Kidney epithelial cell (primary cell): Measurements from ENCODE around the gene KRT9. TPM values are rescaled to one million over a fixed set of nuclear protein-coding genes. Genes with fewer than 3 reads are reported as not detected.

ENCODE experiments used
- DNase-seq: peaks from one replicate; pipeline ENCODE4 v3.0.0-alpha.2; 2010; ENCODE audit warnings: low read depth
- H3K27me3 ChIP-seq: 2 replicates; pipeline ENCODE4 v1.6.0; 2011; ENCODE audit warnings: low read length; ENCODE audit not compliant: control insufficient read depth, insufficient read depth
- H3K36me3 ChIP-seq: 2 replicates; pipeline ENCODE4 v1.5.1; 2011; ENCODE audit warnings: low read length; ENCODE audit not compliant: control insufficient read depth, insufficient read depth
- H3K4me3 ChIP-seq: 2 replicates; pipeline ENCODE4 v1.5.1; 2011; ENCODE audit warnings: low read depth, mild to moderate bottlenecking, control low read depth, low read length
- CTCF ChIP-seq: IDR thresholded peaks from 2 replicates; pipeline ENCODE4 v1.5.1; 2011; ENCODE audit warnings: mild to moderate bottlenecking, moderate library complexity, low read length, control low read depth, inconsistent platforms; ENCODE audit not compliant: insufficient read depth, poor library complexity, severe bottlenecking
- total RNA-seq: library from RNA; depleted of rRNA; stranded (reverse); fragments of >200 nt; gene quantifications from 2 replicates; pipeline ENCODE4 v1.2.3, GENCODE V29; 2015

The KRT9 gene
- total RNA-seq, 1 donor from 2014 or later: not detected

GRCh38 chr17:41565338-41565737, 6.5 kb downstream of the KRT9 start:
- Histone ChIP-seq H3K36me3 (no peaks in the 10 kb centered on the region), H3K4me3 (no peak overlapping the region), H3K27me3 (peaks cover 22% of the 10 kb centered on the region)
- no peak for DNase-seq
- TF ChIP-seq CTCF: no peak

GRCh38 chr17:41563607-41564170, 8.2 kb downstream of the KRT9 start:
- peaks cover 13% of the 10 kb centered on the region for H3K27me3 ChIP-seq
- H3K4me3 ChIP-seq: no peak overlapping the region
- H3K36me3 ChIP-seq: no peaks in the 10 kb centered on the region
- no peak for TF ChIP-seq CTCF
- no peak for DNase-seq

GRCh38 chr17:41561554-41561953, 10.3 kb downstream of the KRT9 start:
- peaks cover 6% of the 10 kb centered on the region for H3K27me3 ChIP-seq
- no peak for TF ChIP-seq CTCF

GRCh38 chr17:41559548-41559947, 12.3 kb downstream of the KRT9 start:
- DNase-seq: no peak
- H3K27me3 ChIP-seq: no peaks in the 10 kb centered on the region
- H3K36me3 ChIP-seq: no peaks in the 10 kb centered on the region
- H3K4me3 ChIP-seq: no peak overlapping the region
- TF ChIP-seq CTCF: no peak

More at GRCh38 chr17:41561554-41561953, 10.3 kb downstream of the KRT9 start:
- H3K36me3 ChIP-seq: no peaks in the 10 kb centered on the region
- DNase-seq: no peak
- no peak overlapping the region for H3K4me3 ChIP-seq

GRCh38 chr17:41556931-41557330, 14.9 kb downstream of the KRT9 start:
- Histone ChIP-seq H3K27me3 (no peaks in the 10 kb centered on the region), H3K36me3 (no peaks in the 10 kb centered on the region), H3K4me3 (no peak overlapping the region)
- DNase-seq: no peak
- no peak for TF ChIP-seq CTCF

GRCh38 chr17:41556306-41556705, 15.6 kb downstream of the KRT9 start:
- Histone ChIP-seq H3K27me3 (no peaks in the 10 kb centered on the region), H3K36me3 (no peaks in the 10 kb centered on the region), H3K4me3 (no peak overlapping the region)
- TF ChIP-seq CTCF: no peak
- DNase-seq: no peak
